HG03521 (cell line): ENCODE measurements around the gene PEX5.

Experiments
- ATAC-seq: cut with Tn5 transposase; IDR thresholded peaks from one replicate; pipeline ENCODE4 v1.9.1; 2021; ENCODE audit warnings: mild to moderate bottlenecking, moderate library complexity; ENCODE audit not compliant: unreplicated experiment

PEX5 gene

DNA sequence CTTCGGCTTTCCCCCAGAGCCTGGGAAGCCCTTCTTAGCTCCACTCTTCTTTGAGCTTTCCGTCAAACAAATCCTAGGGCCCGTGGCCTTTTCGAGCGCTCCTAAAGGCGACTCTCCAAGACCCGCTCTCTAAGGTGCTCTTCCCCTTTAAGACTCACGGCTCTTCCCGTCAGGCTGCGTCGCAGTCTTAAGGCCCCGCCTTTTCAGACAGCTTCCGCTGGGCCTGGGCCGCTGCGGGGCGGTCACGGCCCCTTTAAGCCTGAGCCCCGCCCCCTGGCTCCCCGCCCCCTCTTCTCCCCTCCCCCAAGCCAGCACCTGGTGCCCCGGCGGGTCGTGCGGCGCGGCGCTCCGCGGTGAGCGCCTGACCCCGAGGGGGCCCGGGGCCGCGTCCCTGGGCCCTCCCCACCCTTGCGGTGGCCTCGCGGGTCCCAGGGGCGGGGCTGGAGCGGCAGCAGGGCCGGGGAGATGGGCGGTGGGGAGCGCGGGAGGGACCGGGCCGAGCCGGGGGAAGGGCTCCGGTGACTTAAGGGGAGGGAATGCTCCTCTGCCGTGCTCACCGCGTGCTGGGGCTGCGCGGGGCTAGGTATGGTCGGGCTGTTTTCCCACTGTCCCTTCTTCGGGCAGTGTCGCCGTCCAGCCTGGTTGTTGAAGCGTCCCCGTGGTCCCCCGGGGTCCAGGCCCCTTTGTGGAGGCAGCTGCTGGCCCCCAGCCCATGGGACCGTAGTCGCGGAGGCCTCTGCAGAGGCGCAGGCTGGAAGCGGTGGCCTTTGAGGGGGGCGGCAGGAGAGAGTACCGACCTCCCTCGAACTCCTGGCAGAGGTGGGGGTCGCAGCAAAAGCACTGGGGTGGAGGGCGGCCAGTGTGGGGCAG lies at the start of gene PEX5:
PEX5 (plus strand) TSS at position 289 of the 870 bp plus-strand sequence. CDS start 692 bp downstream, outside the sequence.
- ATAC-seq, result peak; percentile 96

GRCh38 chr12:7141351-7142005 lies 48.0 kb upstream of the PEX5 start:
- ATAC-seq, result no peak

DNA sequence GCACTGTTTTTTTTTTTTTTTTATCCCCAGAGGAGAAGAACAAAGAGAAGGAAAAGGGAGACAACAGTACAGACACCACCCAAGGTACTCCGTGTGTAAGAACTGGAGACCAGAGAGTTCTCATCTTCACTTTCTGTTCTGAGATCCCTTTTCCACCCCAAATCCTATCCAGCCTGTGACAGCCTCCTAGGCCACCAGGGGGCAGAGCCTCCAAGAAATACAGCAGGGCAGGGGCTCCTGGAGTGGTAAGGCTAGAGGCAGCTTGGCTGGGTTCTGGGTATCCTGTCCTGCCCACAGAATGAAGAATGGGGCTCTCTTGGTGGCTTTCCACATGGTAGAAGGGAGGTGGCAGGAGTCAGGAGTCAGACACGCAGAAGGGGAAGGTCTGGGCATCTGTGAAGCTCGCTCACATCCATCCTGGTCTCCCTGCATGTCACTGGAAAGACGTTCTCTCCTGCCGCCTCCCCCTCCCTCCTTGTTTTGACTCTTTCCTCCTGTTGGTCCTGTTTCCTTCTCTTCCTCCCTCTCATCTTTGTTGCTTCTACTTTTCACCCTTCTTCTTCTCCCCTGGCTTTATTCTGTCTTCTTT lies 47.3 kb upstream of the PEX5 start:
- ATAC-seq, result no peak

DNA sequence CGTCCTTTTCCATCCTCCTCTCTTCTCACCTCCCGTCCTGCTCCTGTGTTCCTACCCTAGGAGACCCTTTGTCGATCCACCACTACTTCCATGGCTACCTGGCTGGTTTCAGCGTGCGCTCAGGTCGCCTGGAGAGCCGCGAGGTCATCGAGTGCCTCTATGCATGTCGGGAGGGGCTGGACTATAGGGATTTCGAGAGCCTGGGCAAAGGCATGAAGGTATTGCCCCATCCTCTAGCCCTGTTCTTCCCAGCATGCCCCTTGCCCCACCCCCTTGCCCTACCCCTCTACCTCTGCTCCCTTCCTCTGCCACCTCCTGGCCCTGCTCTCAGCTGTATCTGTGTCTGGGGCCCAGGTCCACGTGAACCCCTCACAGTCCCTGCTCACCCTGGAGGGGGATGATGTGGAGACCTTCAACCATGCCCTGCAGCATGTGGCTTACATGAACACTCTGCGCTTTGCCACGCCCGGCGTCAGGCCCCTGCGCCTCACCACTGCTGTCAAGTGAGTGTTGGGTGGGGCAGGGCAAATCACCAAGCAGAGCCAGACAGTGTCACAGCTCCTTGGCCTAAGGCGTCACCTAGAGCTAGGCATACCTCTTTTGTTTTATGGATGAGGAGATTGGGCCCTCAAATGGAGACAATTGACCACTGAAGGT lies 46.5 kb upstream of the PEX5 start:
- ATAC-seq, result no peak

DNA sequence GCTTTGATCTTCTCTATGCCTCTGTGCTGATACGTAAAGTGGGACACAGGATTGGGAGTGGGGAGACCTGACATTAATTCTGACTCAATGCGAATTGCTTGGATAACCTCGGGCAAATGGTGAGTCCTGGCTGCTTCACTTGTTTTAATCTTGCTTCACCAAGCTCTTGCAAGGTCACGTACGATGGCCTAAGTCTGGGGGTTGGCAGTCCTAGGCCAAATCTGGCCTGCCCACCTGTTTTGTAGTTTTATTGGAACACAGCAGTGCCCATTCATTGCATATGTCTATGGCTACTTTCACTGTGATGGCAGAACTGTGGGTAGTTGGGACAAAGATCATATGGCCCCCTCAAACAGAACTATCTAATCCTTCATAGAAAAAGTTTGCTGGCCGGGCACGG lies 45.9 kb upstream of the PEX5 start:
- no peak for ATAC-seq

GRCh38 chr12:7144414-7145120 lies 44.9 kb upstream of the PEX5 start:
- ATAC-seq, result no peak

DNA sequence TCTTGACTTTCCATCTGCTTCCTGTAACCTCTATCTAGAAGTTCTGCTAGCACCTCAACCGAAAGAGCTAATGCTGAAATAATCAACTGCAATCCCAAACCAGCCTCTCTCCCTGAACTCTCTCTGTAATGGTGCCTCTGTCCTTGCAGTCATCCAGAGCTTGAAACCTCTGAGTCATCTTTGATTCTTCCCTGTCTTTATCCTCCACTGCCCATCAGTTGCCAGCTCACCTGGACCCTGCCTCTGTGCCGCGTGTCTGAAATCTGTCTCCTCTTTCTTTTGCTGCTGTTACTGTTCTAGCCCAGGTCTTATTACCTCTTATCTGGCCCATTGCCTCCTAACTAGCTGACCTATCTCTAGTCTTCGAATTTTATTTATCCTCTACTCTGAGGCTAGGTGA lies 43.8 kb upstream of the PEX5 start:
- no peak for ATAC-seq

- ATAC-seq, result no peak
These were observed 43.3 kb upstream of the PEX5 start for GRCh38 chr12:7146228-7146627.

- ATAC-seq, result no peak
These were observed 42.6 kb upstream of the PEX5 start for GRCh38 chr12:7146906-7147305.

- ATAC-seq, result no peak
These were observed 39.1 kb upstream of the PEX5 start for GRCh38 chr12:7150356-7150755.

GRCh38 chr12:7150841-7151240 lies 38.6 kb upstream of the PEX5 start:
- no peak for ATAC-seq

DNA sequence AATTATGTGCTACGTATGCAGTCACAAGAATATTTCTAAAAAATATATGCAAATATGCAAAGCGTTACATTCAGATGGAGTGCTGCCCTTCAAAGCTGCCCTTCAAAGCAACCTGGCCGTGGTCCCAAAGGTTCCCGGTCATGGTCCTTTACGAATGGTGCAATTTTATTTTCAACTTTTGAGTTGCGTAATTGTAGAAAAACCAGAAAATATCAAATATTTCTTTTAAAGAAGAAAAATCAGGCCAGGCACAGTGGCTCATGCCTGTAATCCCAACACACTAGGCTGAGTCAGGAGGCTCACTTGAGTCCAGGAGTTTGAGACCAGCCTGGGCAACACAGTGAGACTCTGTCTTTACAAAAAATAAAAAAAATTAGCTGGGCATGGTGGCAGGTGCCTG lies 38.0 kb upstream of the PEX5 start:
- no peak for ATAC-seq

DNA sequence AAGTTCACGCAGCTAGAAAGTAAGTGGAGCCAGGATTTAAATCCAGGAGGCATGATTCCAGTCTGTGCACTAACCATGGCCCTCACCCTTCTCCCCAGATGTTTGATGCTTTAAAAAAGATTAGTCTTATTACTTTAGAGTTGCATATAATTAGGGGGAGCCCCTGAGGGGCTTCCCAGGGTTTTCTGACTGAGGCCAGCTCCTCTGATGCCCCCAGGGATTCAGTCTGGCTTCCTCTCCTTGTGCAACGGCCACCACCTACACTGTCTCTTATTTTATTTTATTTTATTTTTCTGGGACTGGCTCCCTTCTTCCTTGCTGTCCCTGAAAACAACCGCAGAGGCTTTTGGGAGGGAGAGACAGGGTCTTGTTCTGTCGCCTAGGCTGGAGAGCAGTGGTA lies 36.7 kb upstream of the PEX5 start:
- no peak for ATAC-seq

- no peak for ATAC-seq
These were observed 35.4 kb upstream of the PEX5 start for GRCh38 chr12:7154042-7154441.

GRCh38 chr12:7154901-7155470 lies 34.5 kb upstream of the PEX5 start:
- no peak for ATAC-seq

DNA sequence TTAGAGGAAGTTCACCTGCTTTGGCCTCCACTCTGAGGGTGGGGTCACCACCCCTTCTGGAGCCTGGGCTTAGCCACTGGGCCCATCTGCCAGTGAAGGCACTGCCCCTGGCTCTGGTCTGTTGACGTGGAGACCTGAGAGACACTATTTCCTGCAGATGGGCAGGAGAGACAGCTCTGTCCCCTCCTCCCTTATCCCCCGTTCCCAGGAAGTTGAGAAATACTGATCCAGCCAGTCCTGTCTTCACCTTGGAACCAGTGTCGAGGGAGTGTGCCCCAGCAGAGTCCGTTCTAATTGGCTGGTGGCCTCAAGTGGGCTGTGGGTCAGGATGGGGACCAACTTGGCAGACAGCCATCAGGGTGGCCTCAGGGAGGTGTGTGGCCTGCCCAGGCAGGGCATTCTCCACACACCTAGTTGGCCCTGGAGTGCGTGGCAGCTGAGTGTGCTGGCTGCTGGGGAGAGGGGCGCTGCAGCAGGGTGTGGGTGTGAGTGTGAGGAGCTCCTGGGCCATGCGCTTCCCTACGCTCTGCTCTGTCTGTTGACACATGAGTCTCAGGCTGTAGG lies 33.9 kb upstream of the PEX5 start:
- no peak for ATAC-seq

GRCh38 chr12:7156259-7157197 lies 33.0 kb upstream of the PEX5 start:
- ATAC-seq, result no peak

- ATAC-seq, result no peak
These were observed 32.1 kb upstream of the PEX5 start for GRCh38 chr12:7157391-7157790.
